A375 (cell line): ENCODE data around the gene PABPN1. TPM values are rescaled to one million over a fixed set of nuclear protein-coding genes. Genes with fewer than 3 reads are reported as not detected.

ENCODE experiments used
- total RNA-seq: library from RNA; depleted of rRNA; stranded (reverse); fragments of >200 nt; shearing (Covaris generic); gene quantifications from 2 replicates; pipeline ENCODE4 v1.2.3, GENCODE V29; 2014; rRNA removed

Gene PABPN1
- 61.8 and 73.0 TPM in 2 replicates for total RNA-seq

GRCh38 chr14:23320584-23321571 lies at the start of gene PABPN1:
Gene PABPN1 (plus strand): TSS chr14:23321457. CDS start chr14:23321470, 13 bp downstream.

GRCh38 chr14:23286020-23286901 lies 35.0 kb upstream of the PABPN1 start, which contains the start of gene HOMEZ:
Gene HOMEZ (minus strand): TSS chr14:23286132. CDS start chr14:23285952, 180 bp downstream.

GRCh38 chr14:23302290-23303225 lies 18.7 kb upstream of the PABPN1 start, which contains the start of gene PPP1R3E:
Gene PPP1R3E (minus strand): TSS chr14:23302859. CDS start chr14:23302576, 283 bp downstream.

GRCh38 chr14:23306412-23307145 lies 14.7 kb upstream of the PABPN1 start, which contains the start of gene BCL2L2:
Gene BCL2L2 (plus strand): TSS chr14:23306833. CDS start chr14:23307768, 935 bp downstream.

GRCh38 chr14:23352506-23353432 lies 31.5 kb downstream of the PABPN1 start, which contains the start of gene SLC22A17:
Gene SLC22A17 (minus strand): TSS chr14:23352887.

GRCh38 chr14:23365036-23365731 lies 43.9 kb downstream of the PABPN1 start, which contains the start of gene EFS:
Gene EFS (minus strand): TSS chr14:23365172. CDS start chr14:23365025, 147 bp downstream.

GRCh38 chr14:23372509-23372908 lies 51.3 kb downstream of the PABPN1 start, which contains the start of gene IL25:
Gene IL25 (plus strand): TSS chr14:23372809.

Other genes with a start within 250 kb of the PABPN1 start
- gene ACIN1, start 226.3 kb upstream of the PABPN1 start, total RNA-seq: 87.0 and 102 TPM in 2 replicates
- 29.7 and 29.8 TPM in 2 replicates for gene C14orf119, start 226.0 kb upstream of the PABPN1 start, total RNA-seq
- gene CIROP, start 216.5 kb upstream of the PABPN1 start, total RNA-seq: not detected in 2 replicates
- gene CEBPE, start 202.2 kb upstream of the PABPN1 start, total RNA-seq: not detected in 2 replicates
- gene SLC7A8, start 137.8 kb upstream of the PABPN1 start, total RNA-seq: 1.0 TPM in 1 of 2 replicates, not detected in the other
- not detected in 2 replicates for gene RNF212B, start 83.5 kb upstream of the PABPN1 start, total RNA-seq
- gene HOMEZ, start 35.3 kb upstream of the PABPN1 start, total RNA-seq: 0.87 and 1.4 TPM in 2 replicates
- 1.9 and 2.3 TPM in 2 replicates for gene PPP1R3E, start 18.6 kb upstream of the PABPN1 start, total RNA-seq
- gene BCL2L2, start 14.6 kb upstream of the PABPN1 start, total RNA-seq: 16.5 and 29.4 TPM in 2 replicates
- 0.64 and 2.1 TPM in 2 replicates for gene SLC22A17, start 31.4 kb downstream of the PABPN1 start, total RNA-seq
- gene EFS, start 43.7 kb downstream of the PABPN1 start, total RNA-seq: not detected in 2 replicates
- gene IL25, start 51.4 kb downstream of the PABPN1 start, total RNA-seq: not detected in 2 replicates
- 0.64 and 0.98 TPM in 2 replicates for gene CMTM5, start 55.6 kb downstream of the PABPN1 start, total RNA-seq
- gene MYH6, start 86.8 kb downstream of the PABPN1 start, total RNA-seq: not detected in 2 replicates
- not detected in 2 replicates for gene MYH7, start 114.2 kb downstream of the PABPN1 start, total RNA-seq
- 74.9 and 83.3 TPM in 2 replicates for gene NGDN, start 148.2 kb downstream of the PABPN1 start, total RNA-seq
- gene ZFHX2, start 230.3 kb downstream of the PABPN1 start, total RNA-seq: 0.26 and 1.5 TPM in 2 replicates
- gene THTPA, start 234.8 kb downstream of the PABPN1 start, total RNA-seq: 15.9 and 23.6 TPM in 2 replicates
- gene AP1G2, start 246.3 kb downstream of the PABPN1 start, total RNA-seq: 10.2 and 15.8 TPM in 2 replicates